Right forelimb (tissue), 1 donor: ENCODE measurements around the gene AGT.

Source experiments
- DNase-seq: peaks from one replicate; pipeline ENCODE4 v3.0.0-alpha.2; 2018

The AGT gene

GRCh38 chr1:230713915-230714764, at the start of gene AGT:
Gene AGT (minus strand): TSS chr1:230714122. CDS start chr1:230710823, 3,299 bp downstream.
- DNase-seq, result peak; percentile 85

GRCh38 chr1:230761443-230762167, 47.7 kb upstream of the AGT start:
- DNase-seq, result no peak

- no peak for DNase-seq
Observed at GRCh38 chr1:230760360-230760827, 46.5 kb upstream of the AGT start.

- DNase-seq, result no peak
Observed at GRCh38 chr1:230759369-230760065, 45.6 kb upstream of the AGT start.

- peak; percentile 58 for DNase-seq
Observed at GRCh38 chr1:230758709-230759368, 44.9 kb upstream of the AGT start.

- DNase-seq, result no peak
Observed at GRCh38 chr1:230757856-230758708, 44.2 kb upstream of the AGT start.

GRCh38 chr1:230754796-230755195, 40.9 kb upstream of the AGT start:
- DNase-seq, result no peak

GRCh38 chr1:230753586-230754251, 39.8 kb upstream of the AGT start:
- DNase-seq, result peak; percentile 77

GRCh38 chr1:230753191-230753585, 39.3 kb upstream of the AGT start:
- DNase-seq, result no peak

- peak; percentile 68 for DNase-seq
Observed at GRCh38 chr1:230752407-230752806, 38.5 kb upstream of the AGT start.

- no peak for DNase-seq
Observed at GRCh38 chr1:230750986-230751625, 37.2 kb upstream of the AGT start.

- DNase-seq, result no peak
Observed at GRCh38 chr1:230750576-230750975, 36.7 kb upstream of the AGT start.

- no peak for DNase-seq
Observed at GRCh38 chr1:230749635-230750034, 35.7 kb upstream of the AGT start.

- no peak for DNase-seq
Observed at GRCh38 chr1:230749150-230749549, 35.2 kb upstream of the AGT start.

GRCh38 chr1:230747890-230748800, 34.2 kb upstream of the AGT start:
- no peak for DNase-seq

GRCh38 chr1:230747127-230747730, 33.3 kb upstream of the AGT start, which contains the start of gene CAPN9:
Gene CAPN9 (plus strand): TSS chr1:230747388. CDS start chr1:230747497, 109 bp downstream.
- DNase-seq, result no peak

GRCh38 chr1:230746617-230747016, 32.7 kb upstream of the AGT start:
- no peak for DNase-seq

GRCh38 chr1:230745071-230745470, 31.1 kb upstream of the AGT start:
- DNase-seq, result no peak

GRCh38 chr1:230744382-230744781, 30.5 kb upstream of the AGT start:
- DNase-seq, result no peak
